ENCODE measurements around the gene C5orf24. TPM values are rescaled to one million over a fixed set of nuclear protein-coding genes. Genes with fewer than 3 reads are reported as not detected.

C5orf24 gene
- total and polyA plus RNA-seq, 4 donors, result 14.5 to 48.9 (median 23.4) TPM

- WGBS, result 78% methylated on average over 7 of the region's 7 CpGs
- TF ChIP-seq FOXA2 (IDR thresholded peaks at IDR 0.05) (no peak), RXRA (IDR thresholded peaks at IDR 0.05) (no peak), YY1 (IDR thresholded peaks at IDR 0.05) (no peak), SP1 (IDR thresholded peaks at IDR 0.05) (no peak), HNF4G (IDR thresholded peaks at IDR 0.05) (no peak)
- TF ChIP-seq, protein P1, sequence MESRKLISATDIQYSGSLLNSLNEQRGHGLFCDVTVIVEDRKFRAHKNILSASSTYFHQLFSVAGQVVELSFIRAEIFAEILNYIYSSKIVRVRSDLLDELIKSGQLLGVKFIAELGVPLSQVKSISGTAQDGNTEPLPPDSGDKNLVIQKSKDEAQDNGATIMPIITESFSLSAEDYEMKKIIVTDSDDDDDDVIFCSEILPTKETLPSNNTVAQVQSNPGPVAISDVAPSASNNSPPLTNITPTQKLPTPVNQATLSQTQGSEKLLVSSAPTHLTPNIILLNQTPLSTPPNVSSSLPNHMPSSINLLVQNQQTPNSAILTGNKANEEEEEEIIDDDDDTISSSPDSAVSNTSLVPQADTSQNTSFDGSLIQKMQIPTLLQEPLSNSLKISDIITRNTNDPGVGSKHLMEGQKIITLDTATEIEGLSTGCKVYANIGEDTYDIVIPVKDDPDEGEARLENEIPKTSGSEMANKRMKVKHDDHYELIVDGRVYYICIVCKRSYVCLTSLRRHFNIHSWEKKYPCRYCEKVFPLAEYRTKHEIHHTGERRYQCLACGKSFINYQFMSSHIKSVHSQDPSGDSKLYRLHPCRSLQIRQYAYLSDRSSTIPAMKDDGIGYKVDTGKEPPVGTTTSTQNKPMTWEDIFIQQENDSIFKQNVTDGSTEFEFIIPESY (IDR thresholded peaks at IDR 0.05), result no peak
- TF ChIP-seq, protein P2, sequence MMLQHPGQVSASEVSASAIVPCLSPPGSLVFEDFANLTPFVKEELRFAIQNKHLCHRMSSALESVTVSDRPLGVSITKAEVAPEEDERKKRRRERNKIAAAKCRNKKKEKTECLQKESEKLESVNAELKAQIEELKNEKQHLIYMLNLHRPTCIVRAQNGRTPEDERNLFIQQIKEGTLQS (IDR thresholded peaks at IDR 0.05), result no peak
- TF ChIP-seq, protein P3, sequence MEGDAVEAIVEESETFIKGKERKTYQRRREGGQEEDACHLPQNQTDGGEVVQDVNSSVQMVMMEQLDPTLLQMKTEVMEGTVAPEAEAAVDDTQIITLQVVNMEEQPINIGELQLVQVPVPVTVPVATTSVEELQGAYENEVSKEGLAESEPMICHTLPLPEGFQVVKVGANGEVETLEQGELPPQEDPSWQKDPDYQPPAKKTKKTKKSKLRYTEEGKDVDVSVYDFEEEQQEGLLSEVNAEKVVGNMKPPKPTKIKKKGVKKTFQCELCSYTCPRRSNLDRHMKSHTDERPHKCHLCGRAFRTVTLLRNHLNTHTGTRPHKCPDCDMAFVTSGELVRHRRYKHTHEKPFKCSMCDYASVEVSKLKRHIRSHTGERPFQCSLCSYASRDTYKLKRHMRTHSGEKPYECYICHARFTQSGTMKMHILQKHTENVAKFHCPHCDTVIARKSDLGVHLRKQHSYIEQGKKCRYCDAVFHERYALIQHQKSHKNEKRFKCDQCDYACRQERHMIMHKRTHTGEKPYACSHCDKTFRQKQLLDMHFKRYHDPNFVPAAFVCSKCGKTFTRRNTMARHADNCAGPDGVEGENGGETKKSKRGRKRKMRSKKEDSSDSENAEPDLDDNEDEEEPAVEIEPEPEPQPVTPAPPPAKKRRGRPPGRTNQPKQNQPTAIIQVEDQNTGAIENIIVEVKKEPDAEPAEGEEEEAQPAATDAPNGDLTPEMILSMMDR (IDR thresholded peaks at IDR 0.05; ENCODE audit: low read depth, low read length, missing input control), result no peak
- H3K9me3 ChIP-seq (ENCODE audit: control insufficient read depth in 4 of 4, low read length in 3 of 4), result no peaks in the 10 kb centered on the region
- no peaks in the 10 kb centered on the region for H3K27me3 ChIP-seq (ENCODE audit: control insufficient read depth in 4 of 4, insufficient read depth in 4 of 4, low read length in 3 of 4)
- DNase-seq (ENCODE audit: low spot score), result no peak
- H3K9ac ChIP-seq (ENCODE audit: low read depth in 1 of 2, low read length in 2 of 2), result no peak overlapping the region
- H3K4me3 ChIP-seq (ENCODE audit: low read depth in 1 of 3, low read length in 3 of 3), result no peak overlapping the region
- H3K4me1 ChIP-seq (ENCODE audit: control insufficient read depth in 4 of 4, insufficient read depth in 4 of 4, low read length in 3 of 4), result peaks cover 6 to 20% (median 7%) of the 10 kb centered on the region in 4 donors
- H3K27ac ChIP-seq (ENCODE audit: low read depth in 1 of 2, low read length in 2 of 2), result no peak overlapping the region
- H3K36me3 ChIP-seq (ENCODE audit: control insufficient read depth in 4 of 4, insufficient read depth in 3 of 4, low read depth in 1 of 4, low read length in 3 of 4), result peaks cover 9 to 25% (median 15%) of the 10 kb centered on the region in 4 donors
Observed at GRCh38 chr5:134821841-134822240, 23.9 kb upstream of the C5orf24 start.

DNA sequence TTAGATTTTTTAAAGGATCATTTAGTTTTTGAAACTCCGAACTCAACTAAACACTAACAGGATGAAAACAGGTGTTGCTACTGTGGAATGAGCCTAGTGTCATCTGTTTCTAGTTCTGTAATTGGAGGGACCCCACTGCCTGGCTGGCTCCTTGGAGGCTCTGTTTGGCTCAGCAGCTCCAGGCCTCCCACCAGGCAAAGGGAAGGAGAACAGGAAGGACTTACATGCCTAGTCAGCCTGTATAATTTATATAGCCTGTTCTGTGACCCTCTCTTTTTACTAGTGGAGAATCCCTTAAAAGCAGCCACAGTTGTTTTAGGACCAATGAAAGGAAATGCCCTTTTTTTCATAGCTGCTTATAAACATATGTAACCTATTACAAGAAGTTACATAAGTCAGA, 21.1 kb upstream of the C5orf24 start:
- Histone ChIP-seq H3K27me3 (ENCODE audit: control insufficient read depth in 4 of 4, insufficient read depth in 4 of 4, low read length in 3 of 4) (no peaks in the 10 kb centered on the region), H3K4me1 (ENCODE audit: control insufficient read depth in 4 of 4, insufficient read depth in 4 of 4, low read length in 3 of 4) (peaks cover 6 to 20% (median 7%) of the 10 kb centered on the region in 4 donors), H3K4me3 (ENCODE audit: low read depth in 1 of 3, low read length in 3 of 3) (no peak overlapping the region), H3K36me3 (ENCODE audit: control insufficient read depth in 4 of 4, insufficient read depth in 3 of 4, low read depth in 1 of 4, low read length in 3 of 4) (peaks cover 5 to 21% (median 10%) of the 10 kb centered on the region in 4 donors), H3K9me3 (ENCODE audit: control insufficient read depth in 4 of 4, low read length in 3 of 4) (no peaks in the 10 kb centered on the region), H3K9ac (ENCODE audit: low read depth in 1 of 2, low read length in 2 of 2) (no peak overlapping the region), H3K27ac (ENCODE audit: low read depth in 1 of 2, low read length in 2 of 2) (peak overlapping the region in 1 of 2 donors; percentile 28)
- TF ChIP-seq JUND (IDR thresholded peaks at IDR 0.05), result no peak
- no peak for TF ChIP-seq RXRA (IDR thresholded peaks at IDR 0.05)
- TF ChIP-seq FOXA2 (IDR thresholded peaks at IDR 0.05), result no peak
- TF ChIP-seq HNF4A (conservative IDR thresholded peaks at IDR 0.05), result no peak
- TF ChIP-seq, protein P4, sequence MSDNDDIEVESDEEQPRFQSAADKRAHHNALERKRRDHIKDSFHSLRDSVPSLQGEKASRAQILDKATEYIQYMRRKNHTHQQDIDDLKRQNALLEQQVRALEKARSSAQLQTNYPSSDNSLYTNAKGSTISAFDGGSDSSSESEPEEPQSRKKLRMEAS (IDR thresholded peaks at IDR 0.05), result no peak
- TF ChIP-seq YY1 (IDR thresholded peaks at IDR 0.05), result no peak
- no peak for TF ChIP-seq SP1 (IDR thresholded peaks at IDR 0.05)
- TF ChIP-seq, protein P3 (IDR thresholded peaks at IDR 0.05; ENCODE audit: low read depth, low read length, missing input control), result no peak
- TF ChIP-seq, protein P1 (IDR thresholded peaks at IDR 0.05), result no peak
- TF ChIP-seq, protein P2 (IDR thresholded peaks at IDR 0.05), result no peak
- TF ChIP-seq HNF4G (IDR thresholded peaks at IDR 0.05), result no peak
- TF ChIP-seq EGR1 (IDR thresholded peaks at IDR 0.05; ENCODE audit: low read depth in 2 of 2), result no peak
- no peak for TF ChIP-seq GABPA (IDR thresholded peaks at IDR 0.05 in 1 of 2, conservative IDR thresholded peaks at IDR 0.05 in 1 of 2)
- no peak for TF ChIP-seq TAF1 (conservative IDR thresholded peaks at IDR 0.05)
- TF ChIP-seq FOXA1 (IDR thresholded peaks at IDR 0.05), result no peak
- no peak for TF ChIP-seq NR2F2 (IDR thresholded peaks at IDR 0.05)
- TF ChIP-seq, protein P5, sequence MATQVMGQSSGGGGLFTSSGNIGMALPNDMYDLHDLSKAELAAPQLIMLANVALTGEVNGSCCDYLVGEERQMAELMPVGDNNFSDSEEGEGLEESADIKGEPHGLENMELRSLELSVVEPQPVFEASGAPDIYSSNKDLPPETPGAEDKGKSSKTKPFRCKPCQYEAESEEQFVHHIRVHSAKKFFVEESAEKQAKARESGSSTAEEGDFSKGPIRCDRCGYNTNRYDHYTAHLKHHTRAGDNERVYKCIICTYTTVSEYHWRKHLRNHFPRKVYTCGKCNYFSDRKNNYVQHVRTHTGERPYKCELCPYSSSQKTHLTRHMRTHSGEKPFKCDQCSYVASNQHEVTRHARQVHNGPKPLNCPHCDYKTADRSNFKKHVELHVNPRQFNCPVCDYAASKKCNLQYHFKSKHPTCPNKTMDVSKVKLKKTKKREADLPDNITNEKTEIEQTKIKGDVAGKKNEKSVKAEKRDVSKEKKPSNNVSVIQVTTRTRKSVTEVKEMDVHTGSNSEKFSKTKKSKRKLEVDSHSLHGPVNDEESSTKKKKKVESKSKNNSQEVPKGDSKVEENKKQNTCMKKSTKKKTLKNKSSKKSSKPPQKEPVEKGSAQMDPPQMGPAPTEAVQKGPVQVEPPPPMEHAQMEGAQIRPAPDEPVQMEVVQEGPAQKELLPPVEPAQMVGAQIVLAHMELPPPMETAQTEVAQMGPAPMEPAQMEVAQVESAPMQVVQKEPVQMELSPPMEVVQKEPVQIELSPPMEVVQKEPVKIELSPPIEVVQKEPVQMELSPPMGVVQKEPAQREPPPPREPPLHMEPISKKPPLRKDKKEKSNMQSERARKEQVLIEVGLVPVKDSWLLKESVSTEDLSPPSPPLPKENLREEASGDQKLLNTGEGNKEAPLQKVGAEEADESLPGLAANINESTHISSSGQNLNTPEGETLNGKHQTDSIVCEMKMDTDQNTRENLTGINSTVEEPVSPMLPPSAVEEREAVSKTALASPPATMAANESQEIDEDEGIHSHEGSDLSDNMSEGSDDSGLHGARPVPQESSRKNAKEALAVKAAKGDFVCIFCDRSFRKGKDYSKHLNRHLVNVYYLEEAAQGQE (IDR thresholded peaks at IDR 0.05), result no peak
- TF ChIP-seq RAD21 (IDR thresholded peaks at IDR 0.05), result no peak
- 98% methylated on average over 1 of the region's 1 CpG for WGBS
- DNase-seq (ENCODE audit: low spot score), result no peak

Data from liver (tissue), 9 donors.